H1 (cell line): ENCODE results near the gene MAB21L3. TPM values are rescaled to one million over a fixed set of nuclear protein-coding genes. Genes with fewer than 3 reads are reported as not detected.

Source experiments
- CTCF ChIA-PET: fragments of 300-600 bp; sonication (Branson Sonifier 250); formaldehyde crosslinking; loops from one replicate; lab custom pipeline; 2021; ENCODE audit not compliant: partially characterized antibody; lab: Charles Lee
- POLR2A ChIA-PET: fragments of 300-600 bp; sonication (Branson Sonifier 250); formaldehyde crosslinking; loops from one replicate; lab custom pipeline; 2021; ENCODE audit warnings: inconsistent platforms; ENCODE audit not compliant: partially characterized antibody; lab: Charles Lee
- DNase-seq, 2 experiments: peaks; one replicate each; pipeline versions ENCODE4 v3.0.0 to v3.0.0-alpha.2; 2010 to 2022; ENCODE audit warnings: low spot score in 2 of 2, low read depth in 1 of 2, mixed read lengths in 1 of 2
- FAIRE-seq: peaks from 2 replicates; lab custom pipeline; 2011; peaks lifted over from hg19 to GRCh38; lab: Jason Lieb, UNC
- H2AFZ ChIP-seq: 2 replicates; pipeline ENCODE4 v1.8.1; 2012; ENCODE audit warnings: low read length, inconsistent platforms
- H2AK5ac ChIP-seq: 2 replicates; pipeline ENCODE4 v1.6.1; 2013; ENCODE audit warnings: low read depth, low read length
- H2BK120ac ChIP-seq: replicated peaks from 2 replicates; pipeline ENCODE3; 2013; ENCODE audit warnings: low read depth, low read length, inconsistent platforms
- H2BK12ac ChIP-seq: 2 replicates; pipeline ENCODE4 v1.6.1; 2013; ENCODE audit warnings: low read depth, low read length
- H2BK15ac ChIP-seq: 2 replicates; pipeline ENCODE4 v1.6.1; 2013; ENCODE audit warnings: low read length
- H2BK20ac ChIP-seq: 2 replicates; pipeline ENCODE4 v1.6.1; 2013; ENCODE audit warnings: low read length
- H2BK5ac ChIP-seq: 2 replicates; pipeline ENCODE4 v1.6.1; 2013; ENCODE audit warnings: low read depth, low read length
- H3K14ac ChIP-seq: 2 replicates; pipeline ENCODE4 v1.6.1; 2013; ENCODE audit warnings: inconsistent platforms; ENCODE audit not compliant: insufficient read length
- H3K18ac ChIP-seq: 2 replicates; pipeline ENCODE4 v1.6.1; 2013; ENCODE audit warnings: low read length; ENCODE audit errors: extremely low read depth
- H3K23ac ChIP-seq: 2 replicates; pipeline ENCODE4 v1.6.1; 2013; ENCODE audit warnings: inconsistent platforms; ENCODE audit not compliant: insufficient read length
- H3K23me2 ChIP-seq: 2 replicates; pipeline ENCODE4 v1.6.1; 2013; ENCODE audit warnings: low read depth, low read length
- H3K27ac ChIP-seq: 2 replicates; pipeline ENCODE4 v1.6.1; 2011; ENCODE audit warnings: low read depth, low read length, inconsistent platforms
- H3K27me3 ChIP-seq, 4 experiments: replicated peaks in 1 of 4; 1 replicate in 1 of 4; 2 replicates in 3 of 4; pipeline versions ENCODE4 v1.6.1 to v1.8.1; 2011 to 2013; ENCODE audit warnings: low read length in 3 of 4, mild to moderate bottlenecking in 3 of 4, inconsistent platforms in 2 of 4, mixed read lengths in 2 of 4, moderate library complexity in 1 of 4; ENCODE audit not compliant: control insufficient read depth in 3 of 4, insufficient read depth in 3 of 4; ENCODE audit errors: extremely low read depth in 1 of 4
- H3K36me3 ChIP-seq, 4 experiments: 2 replicates each; pipeline versions ENCODE4 v1.6.1 to v1.8.1; 2011 to 2013; ENCODE audit warnings: mild to moderate bottlenecking in 4 of 4, low read length in 3 of 4, moderate library complexity in 2 of 4, control low read depth in 1 of 4, inconsistent platforms in 1 of 4; ENCODE audit not compliant: insufficient read depth in 4 of 4, control insufficient read depth in 2 of 4
- H3K4ac ChIP-seq: replicated peaks from 2 replicates; pipeline ENCODE3; 2013; ENCODE audit warnings: low read length, low read depth, mixed read lengths, inconsistent platforms; ENCODE audit not compliant: insufficient read length
- H3K4me1 ChIP-seq, 4 experiments: replicated peaks in 1 of 4; 1 replicate in 1 of 4; 2 replicates in 3 of 4; pipeline versions ENCODE4 v1.6.1 to v1.8.1; 2011 to 2013; ENCODE audit warnings: low read length in 3 of 4, inconsistent platforms in 2 of 4, mixed read lengths in 1 of 4; ENCODE audit not compliant: insufficient read depth in 4 of 4, control insufficient read depth in 3 of 4
- H3K4me2 ChIP-seq, 2 experiments: 2 replicates each; pipeline versions ENCODE4 v1.6.1 to v1.8.1; 2011 to 2013; ENCODE audit warnings: low read depth in 2 of 2, low read length in 2 of 2, control low read depth in 1 of 2, inconsistent platforms in 1 of 2, mild to moderate bottlenecking in 1 of 2; ENCODE audit not compliant: insufficient read depth in 1 of 2
- H3K4me3 ChIP-seq, 4 experiments: fragments of 200-600, 300-600 bp in 1 of 4; sonication (generic), shearing (Covaris generic), sonication (Bioruptor Twin) in 1 of 4; 2 replicates each; pipeline versions ENCODE4 v1.5.1 to v1.8.1; 2011 to 2016; ENCODE audit warnings: low read length in 4 of 4, low read depth in 3 of 4, control low read depth in 2 of 4, inconsistent platforms in 2 of 4, mild to moderate bottlenecking in 2 of 4, mixed read lengths in 1 of 4, moderate library complexity in 1 of 4; ENCODE audit not compliant: insufficient read depth in 2 of 4; ENCODE audit errors: extremely low read depth in 1 of 4
- H3K56ac ChIP-seq: replicated peaks from 2 replicates; pipeline ENCODE3; 2013; ENCODE audit warnings: low read depth, mild to moderate bottlenecking, mixed read lengths, low read length, inconsistent platforms; ENCODE audit not compliant: insufficient read length
- H3K79me1 ChIP-seq: 2 replicates; pipeline ENCODE4 v1.6.1; 2013; ENCODE audit warnings: low read depth, low read length, control low read depth
- H3K79me2 ChIP-seq, 2 experiments: 2 replicates each; pipeline versions ENCODE4 v1.6.1 to v1.8.1; 2012 to 2013; ENCODE audit warnings: low read length in 2 of 2, mild to moderate bottlenecking in 2 of 2, inconsistent platforms in 1 of 2; ENCODE audit not compliant: insufficient read depth in 2 of 2, control insufficient read depth in 1 of 2
- H3K9ac ChIP-seq, 4 experiments: replicated peaks in 1 of 4; 1 replicate in 1 of 4; 2 replicates in 3 of 4; pipeline versions ENCODE4 v1.6.1 to v1.8.1; 2011 to 2013; ENCODE audit warnings: low read depth in 3 of 4, low read length in 3 of 4, control low read depth in 2 of 4, mild to moderate bottlenecking in 2 of 4, moderate library complexity in 2 of 4, inconsistent platforms in 1 of 4; ENCODE audit errors: extremely low read depth in 1 of 4
- H3K9me3 ChIP-seq, 2 experiments: 2 replicates each; pipeline versions ENCODE4 v1.6.1 to v1.8.1; 2012 to 2013; ENCODE audit warnings: mild to moderate bottlenecking in 2 of 2, moderate library complexity in 2 of 2, control low read depth in 1 of 2, inconsistent platforms in 1 of 2, low read depth in 1 of 2, low read length in 1 of 2, mixed read lengths in 1 of 2; ENCODE audit not compliant: insufficient read depth in 2 of 2
- H4K20me1 ChIP-seq, 2 experiments: replicated peaks in 1 of 2; 2 replicates each; pipeline versions ENCODE3 to v1.8.1; 2011 to 2013; ENCODE audit warnings: inconsistent platforms in 2 of 2, low read length in 2 of 2, mild to moderate bottlenecking in 1 of 2; ENCODE audit not compliant: insufficient read depth in 2 of 2, control insufficient read depth in 1 of 2
- H4K5ac ChIP-seq: 2 replicates; pipeline ENCODE4 v1.6.1; 2013; ENCODE audit warnings: low read length, low read depth, mixed read lengths, inconsistent platforms; ENCODE audit not compliant: insufficient read length
- H4K8ac ChIP-seq: 2 replicates; pipeline ENCODE4 v1.8.0; 2013; ENCODE audit warnings: mild to moderate bottlenecking, moderate library complexity, low read length, inconsistent platforms; ENCODE audit not compliant: insufficient read depth; ENCODE audit errors: extremely low read depth
- H4K91ac ChIP-seq: replicated peaks from 2 replicates; pipeline ENCODE3; 2013; ENCODE audit warnings: low read length, mixed read lengths, inconsistent platforms; ENCODE audit not compliant: insufficient read length
- CEBPB ChIP-seq: IDR thresholded peaks from 2 replicates; pipeline ENCODE4 v1.6.1; 2012; ENCODE audit warnings: low read depth, low read length
- KDM1A ChIP-seq: fragments of 200-600, 300-600 bp; sonication (generic); IDR thresholded peaks from 2 replicates; pipeline ENCODE4 v1.7.1; 2016; ENCODE audit warnings: mild to moderate bottlenecking, low read length, borderline replicate concordance
- POU5F1 ChIP-seq: IDR thresholded peaks from 2 replicates; pipeline ENCODE4 v1.6.1; 2011; ENCODE audit warnings: low read depth, mild to moderate bottlenecking, low read length, moderate library complexity
- RAD21 ChIP-seq, 2 experiments: IDR thresholded peaks in 1 of 2; conservative IDR thresholded peaks in 1 of 2; 2 replicates each; pipeline ENCODE4 v1.6.1; 2011; ENCODE audit warnings: low read depth in 2 of 2, low read length in 2 of 2, improper control_type of control experiment in 1 of 2, inconsistent platforms in 1 of 2, mild to moderate bottlenecking in 1 of 2, moderate library complexity in 1 of 2
- RFX5 ChIP-seq: IDR thresholded peaks from 2 replicates; pipeline ENCODE4 v1.6.1; 2011; ENCODE audit warnings: low read depth, low read length, improper control_type of control experiment, borderline replicate concordance
- WGBS, 2 experiments: shearing (Covaris generic) in 1 of 2; methylation state at CpG; one replicate each; pipeline versions ENCODE4 v1.1.6 to v1.1.7; 2013 to 2015; ENCODE audit warnings: low lambda C conversion rate in 2 of 2, mixed read lengths in 2 of 2, inconsistent platforms in 1 of 2, low coverage in 1 of 2, missing lambda C conversion rate in 1 of 2; ENCODE audit not compliant: insufficient replicate concordance in 2 of 2, insufficient coverage in 1 of 2, insufficient read length in 1 of 2; ENCODE audit errors: extremely low coverage in 1 of 2, missing lambda C conversion rate in 1 of 2; 5-methylcytosine and 5-hydroxymethylcytosine counted together
- polyA plus RNA-seq, 7 experiments: library from polyadenylated mRNA; depleted of rRNA in 3 of 7; stranded (reverse) in 5 of 7; unstranded in 2 of 7; fragments of >200 nt in 5 of 7; fragments of 200-250 nt in 2 of 7; gene quantifications; 1 replicate in 5 of 7; 2 replicates in 1 of 7; 4 replicates in 1 of 7; pipeline versions ENCODE4 v1.2.1 to v1.2.3, GENCODE V29; 2011 to 2013; ENCODE audit warnings: missing spikeins in 2 of 7, mixed read lengths in 2 of 7
- total RNA-seq: library from RNA; stranded (reverse); fragmentation: NEBNext Ultra II Directional; extraction: Animal tissue kit (Norgen Biotek cat#: 25700); gene quantifications from 2 replicates; pipeline ENCODE4 v1.2.1, GENCODE V29; 2021
- TF ChIP-seq, protein P1 (sequence below): IDR thresholded peaks from 2 replicates; pipeline ENCODE4 v1.6.1; 2012; ENCODE audit warnings: inconsistent platforms

The MAB21L3 gene
- total and polyA plus RNA-seq, 2 of the 8 experiments (the other 6 are each of a cell fraction or from before 2014, with no cell fraction given), result not detected

DNA sequence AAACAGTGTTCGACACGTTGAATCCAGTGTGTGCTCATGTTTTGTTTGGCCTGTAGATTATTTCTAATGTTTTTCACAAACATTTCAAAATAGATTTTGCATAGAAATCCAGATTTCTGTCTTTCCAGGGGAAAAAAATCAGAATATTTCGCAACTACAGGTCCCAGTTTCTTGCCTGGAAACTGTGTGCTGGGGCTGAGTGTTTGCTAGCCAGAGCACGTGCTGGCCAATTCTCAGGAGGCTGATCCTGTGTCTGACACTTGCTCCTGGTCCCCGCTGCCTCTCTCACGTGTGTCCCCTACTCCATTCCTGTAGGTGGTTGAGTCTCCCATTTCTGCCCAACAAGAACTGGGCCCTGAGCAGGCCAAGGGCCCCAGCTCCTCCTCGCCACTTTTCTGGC lies 2.4 kb downstream of the MAB21L3 start:
- H2BK120ac ChIP-seq, result no peak overlapping the region
- no peak overlapping the region for H2BK12ac ChIP-seq
- WGBS, 2 experiments, result 86% methylated on average over 7 of the region's 7 CpGs; no CpG with 5 or more reads in 1 of the 2 experiments
- H3K4ac ChIP-seq, result no peak overlapping the region
- H3K4me2 ChIP-seq, result no peak overlapping the region
- H3K27me3 ChIP-seq, result peaks cover 0 to 1% (median 0%) of the 10 kb centered on the region in 4 experiments; a peak in 1 of 7 replicates
- no peak overlapping the region for H2AK5ac ChIP-seq
- H3K23me2 ChIP-seq, result no peaks in the 10 kb centered on the region
- no peak overlapping the region for H3K27ac ChIP-seq
- H4K20me1 ChIP-seq, result no peaks in the 10 kb centered on the region
- H3K23ac ChIP-seq, result no peak overlapping the region
- no peak overlapping the region for H3K18ac ChIP-seq
- H4K8ac ChIP-seq, result peak overlapping the region; percentile 38; the same call in 1 of the 2 replicates
- H3K79me2 ChIP-seq, result no peaks in the 10 kb centered on the region
- CTCF ChIA-PET, result no interaction called here
- FAIRE-seq (no peak), DNase-seq (no peak)
- H4K5ac ChIP-seq, result no peak overlapping the region
- POLR2A ChIA-PET, result no interaction called here
- no peaks in the 10 kb centered on the region for H3K9me3 ChIP-seq
- no peak overlapping the region for H2BK15ac ChIP-seq
- no peak overlapping the region for H3K4me3 ChIP-seq
- H3K4me1 ChIP-seq, result no peaks in the 10 kb centered on the region
- TF ChIP-seq, protein P1, sequence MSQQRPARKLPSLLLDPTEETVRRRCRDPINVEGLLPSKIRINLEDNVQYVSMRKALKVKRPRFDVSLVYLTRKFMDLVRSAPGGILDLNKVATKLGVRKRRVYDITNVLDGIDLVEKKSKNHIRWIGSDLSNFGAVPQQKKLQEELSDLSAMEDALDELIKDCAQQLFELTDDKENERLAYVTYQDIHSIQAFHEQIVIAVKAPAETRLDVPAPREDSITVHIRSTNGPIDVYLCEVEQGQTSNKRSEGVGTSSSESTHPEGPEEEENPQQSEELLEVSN, result no peak
- no peak for TF ChIP-seq RFX5
- TF ChIP-seq RAD21 (IDR thresholded peaks at IDR 0.05 in 1 of 2, conservative IDR thresholded peaks at IDR 0.05 in 1 of 2; ENCODE audit: low read depth in 2 of 2, low read length in 2 of 2), result no peak
- TF ChIP-seq CEBPB, result peak; percentile 60; the same call in 1 of the 2 replicates
- TF ChIP-seq POU5F1, result no peak
- TF ChIP-seq KDM1A, result no peak
- no peak overlapping the region for H2AFZ ChIP-seq
- H2BK20ac ChIP-seq, result no peak overlapping the region
- H3K56ac ChIP-seq, result no peak overlapping the region
- H2BK5ac ChIP-seq, result no peak overlapping the region
- H3K79me1 ChIP-seq, result no peaks in the 10 kb centered on the region
- H3K14ac ChIP-seq, result no peak overlapping the region
- no peak overlapping the region for H4K91ac ChIP-seq
- H3K9ac ChIP-seq, result no peak overlapping the region
- no peaks in the 10 kb centered on the region for H3K36me3 ChIP-seq
